Heart left ventricle (tissue), 16 donors: ENCODE results near the gene ICE1. TPM values are rescaled to one million over a fixed set of nuclear protein-coding genes. Genes with fewer than 3 reads are reported as not detected.
"Not testable (repeated sequence)": the region's sequence is repeated elsewhere in the genome, so short reads cannot be mapped to it uniquely, and the experiment has no call there.

Source experiments
- ATAC-seq, 4 donors: fragments of 200-7000 bp; cut with Tn5 transposase; one replicate each; pipeline ENCODE4 v1.9.1; 2020 to 2022; ENCODE audit warnings: moderate library complexity in 4 of 4, mild to moderate bottlenecking in 3 of 4, moderate number of reproducible peaks in 1 of 4
- DNase-seq, 5 donors: peaks; one replicate each; pipeline ENCODE4 v3.0.0-alpha.2; 2020
- H3K27ac ChIP-seq, 12 donors: fragments of 200-600 bp; sonication (generic) in 4 of 12; one replicate each; pipeline versions ENCODE4 v1.5.0 to v1.8.0; 2016 to 2022; ENCODE audit warnings: mild to moderate bottlenecking in 2 of 12
- H3K27me3 ChIP-seq, 9 donors: fragments of 200-600 bp; sonication (generic) in 2 of 9; one replicate each; pipeline versions ENCODE4 v1.5.1 to v1.8.0; 2016 to 2022; ENCODE audit warnings: mild to moderate bottlenecking in 3 of 9
- H3K36me3 ChIP-seq, 9 donors: fragments of 200-600 bp; sonication (generic) in 2 of 9; one replicate each; pipeline versions ENCODE4 v1.5.0 to v1.8.0; 2018 to 2022; ENCODE audit warnings: mild to moderate bottlenecking in 2 of 9
- H3K4me1 ChIP-seq, 12 donors: fragments of 200-600 bp; sonication (generic) in 4 of 12; one replicate each; pipeline versions ENCODE4 v1.5.0 to v1.8.0; 2016 to 2022; ENCODE audit warnings: mild to moderate bottlenecking in 3 of 12
- H3K4me3 ChIP-seq, 12 donors: fragments of 200-600 bp; sonication (generic) in 4 of 12; one replicate each; pipeline versions ENCODE4 v1.5.0 to v1.8.0; 2017 to 2022; ENCODE audit warnings: mild to moderate bottlenecking in 9 of 12, moderate library complexity in 4 of 12
- H3K9me3 ChIP-seq, 12 donors: fragments of 200-600 bp; sonication (generic) in 4 of 12; one replicate each; pipeline versions ENCODE4 v1.5.0 to v1.8.0; 2016 to 2022; ENCODE audit warnings: mild to moderate bottlenecking in 1 of 12
- POLR2A ChIP-seq, 2 donors: fragments of 450-650 bp; IDR thresholded peaks; one replicate each; pipeline ENCODE4 v1.6.1; 2017; ENCODE audit warnings: antibody characterized with exemption in 2 of 2, mild to moderate bottlenecking in 2 of 2, moderate library complexity in 2 of 2
- WGBS, 4 donors: extraction: QIAGEN DNeasy Blood & Tissue Kit in 2 of 4; methylation state at CpG; one replicate each; pipeline versions ENCODE4 v1.1.5 to v1.1.7; 2013 to 2018; 5-methylcytosine and 5-hydroxymethylcytosine counted together
- intact Hi-C, 10 donors: fragments of 100-400 bp; cut with DNase I; formaldehyde crosslinking; loops; one replicate each; pipeline versions ENCODE4 v1.11.1 to v1.14.2; 2022
- polyA plus RNA-seq, 2 donors: library from polyadenylated mRNA; stranded (reverse); fragments of 200-250 nt; gene quantifications; one replicate each; pipeline ENCODE4 v1.2.3, GENCODE V29; 2013
- total RNA-seq, 9 donors: library from RNA; depleted of rRNA in 2 of 9; stranded (reverse); fragments of >200 nt in 2 of 9; fragmentation: NEBNext Ultra II Directional in 3 of 9; extraction: Animal tissue kit (Norgen Biotek cat#: 25700) in 3 of 9; gene quantifications; one replicate each; pipeline versions ENCODE4 v1.1.0 to v1.2.4, GENCODE V29; 2016 to 2023
- TF ChIP-seq, protein P1 (sequence below), 12 donors: fragments of 200-600 bp; sonication (generic) in 4 of 12; IDR thresholded peaks; one replicate each; pipeline versions ENCODE4 v1.5.0 to v1.8.0; 2018 to 2022; ENCODE audit warnings: antibody characterized with exemption in 12 of 12, mild to moderate bottlenecking in 5 of 12
- donor health status: ischemic (EF 13 %, LVEDD 7.1; RV severe dilation, severe dysfunction).
- donor health status: healthy with polysubstance abuse.
- donor health status: DM: no; HTN: yes; CAD: no.
- donor health status: DM: no; HTN: no; CAD: no.
- donor health status: ischemic (EF 25% LVEDD 6.9; RV normal size, moderate dysfunction).
- donor health status: ischemic (EF 25% LVEDD 5.7; RV mildly dilated, moderate dysfunction).
- donor health status: healthy.
- donor health status: DM: yes; HTN: yes; CAD: no.
- donor health status: ischemic (EF 35%, LVEDD 5.7; RV mildly dilated, moderate dysfunction).
- donor health status: nonischemic (EF 11% LVEDD 7.7; RV severe dilation, severe dysfunction).
- donor health status: DM: yes; HTN: yes; CAD: no.
- donor health status: PGD.
- donor health status: ischemic (EF 29% LVEDD 5.4; RV normal size, mild dysfunction).
- donor health status: nonischemic (EF 23%, LVEDD 6.1; RV moderate dilation, normal function).

The ICE1 gene
- total and polyA plus RNA-seq, 11 donors, result 4.8 to 21.4 (median 18.7) TPM

DNA sequence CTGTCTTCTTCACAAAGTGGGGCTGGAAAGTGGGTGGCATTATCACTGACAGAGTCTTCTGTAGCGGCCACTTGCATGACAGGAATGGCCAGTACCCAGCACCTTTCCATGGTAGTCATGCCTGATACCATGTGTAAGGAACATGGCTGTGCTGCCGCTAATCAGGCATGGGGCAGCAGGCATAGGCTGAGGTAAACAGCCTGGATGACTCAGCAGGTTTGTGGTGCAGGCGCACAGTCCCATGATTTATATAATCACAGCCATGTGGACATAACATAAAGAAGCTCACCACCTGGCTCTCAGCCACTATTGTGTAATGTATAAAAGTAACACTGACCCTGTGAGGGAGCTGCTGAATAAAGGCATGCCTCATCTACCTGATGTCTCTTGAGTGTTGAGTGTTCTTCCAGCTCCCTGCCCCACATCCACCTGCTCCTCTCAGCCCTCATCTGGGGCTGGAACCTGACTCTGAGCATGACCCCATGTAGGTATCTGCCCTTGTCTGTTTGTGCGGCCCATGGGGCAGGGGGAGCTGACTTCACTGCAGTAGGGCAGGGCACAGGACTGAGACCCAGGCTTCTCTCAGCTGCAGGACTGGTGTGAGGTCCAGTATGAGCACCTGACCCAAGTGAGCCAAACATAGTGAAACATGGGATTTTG is 13.2 kb upstream of the ICE1 start:
- ATAC-seq, result no peak
- TF ChIP-seq, protein P1, sequence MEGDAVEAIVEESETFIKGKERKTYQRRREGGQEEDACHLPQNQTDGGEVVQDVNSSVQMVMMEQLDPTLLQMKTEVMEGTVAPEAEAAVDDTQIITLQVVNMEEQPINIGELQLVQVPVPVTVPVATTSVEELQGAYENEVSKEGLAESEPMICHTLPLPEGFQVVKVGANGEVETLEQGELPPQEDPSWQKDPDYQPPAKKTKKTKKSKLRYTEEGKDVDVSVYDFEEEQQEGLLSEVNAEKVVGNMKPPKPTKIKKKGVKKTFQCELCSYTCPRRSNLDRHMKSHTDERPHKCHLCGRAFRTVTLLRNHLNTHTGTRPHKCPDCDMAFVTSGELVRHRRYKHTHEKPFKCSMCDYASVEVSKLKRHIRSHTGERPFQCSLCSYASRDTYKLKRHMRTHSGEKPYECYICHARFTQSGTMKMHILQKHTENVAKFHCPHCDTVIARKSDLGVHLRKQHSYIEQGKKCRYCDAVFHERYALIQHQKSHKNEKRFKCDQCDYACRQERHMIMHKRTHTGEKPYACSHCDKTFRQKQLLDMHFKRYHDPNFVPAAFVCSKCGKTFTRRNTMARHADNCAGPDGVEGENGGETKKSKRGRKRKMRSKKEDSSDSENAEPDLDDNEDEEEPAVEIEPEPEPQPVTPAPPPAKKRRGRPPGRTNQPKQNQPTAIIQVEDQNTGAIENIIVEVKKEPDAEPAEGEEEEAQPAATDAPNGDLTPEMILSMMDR (IDR thresholded peaks at IDR 0.05), result no peak
- 94 to 100% (median 96%) methylated on average over 4 of the region's 4 CpGs for WGBS, 4 donors

DNA sequence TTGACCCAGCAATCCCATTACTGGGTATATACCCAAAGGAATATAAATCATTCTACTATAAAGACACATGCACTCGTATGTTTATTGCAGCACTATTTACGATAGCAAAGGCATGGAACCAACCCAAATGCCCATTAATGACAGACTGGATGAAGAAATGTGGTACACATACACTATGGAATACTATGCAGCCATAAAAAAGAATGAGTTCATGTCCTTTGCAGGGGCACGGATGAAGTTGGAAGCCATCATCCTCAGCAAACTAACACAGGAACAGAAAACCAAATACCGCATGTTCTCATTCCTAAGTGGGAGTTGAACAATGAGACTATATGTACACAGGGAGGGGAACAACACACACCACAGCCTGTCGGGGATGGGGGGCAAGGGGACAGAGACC is 8.6 kb upstream of the ICE1 start:
- not testable (repeated sequence) for H3K36me3 ChIP-seq, H3K27me3 ChIP-seq, ATAC-seq, H3K4me1 ChIP-seq, H3K4me3 ChIP-seq, DNase-seq, H3K27ac ChIP-seq, H3K9me3 ChIP-seq
- 66 to 84% (median 82%) methylated on average over 5 of the region's 5 CpGs for WGBS, 4 donors
- intact Hi-C loops, result loop anchor here in 1 of 10 donors (5.0 kb wide), 1 partner anchor 282 kb away; no protein-coding TSS in a partner anchor

More for the DNA sequence above, 13.2 kb upstream of the ICE1 start:
- peaks cover 0 to 10% (median 0%) of the 10 kb centered on the region in 12 donors for H3K9me3 ChIP-seq
- no peaks in the 10 kb centered on the region for H3K36me3 ChIP-seq
- intact Hi-C loops, result no loop called here
- H3K4me3 ChIP-seq, result no peak overlapping the region
- no peak overlapping the region for H3K27ac ChIP-seq
- no peak for DNase-seq
- H3K27me3 ChIP-seq, result no peaks in the 10 kb centered on the region
- H3K4me1 ChIP-seq, result no peaks in the 10 kb centered on the region

DNA sequence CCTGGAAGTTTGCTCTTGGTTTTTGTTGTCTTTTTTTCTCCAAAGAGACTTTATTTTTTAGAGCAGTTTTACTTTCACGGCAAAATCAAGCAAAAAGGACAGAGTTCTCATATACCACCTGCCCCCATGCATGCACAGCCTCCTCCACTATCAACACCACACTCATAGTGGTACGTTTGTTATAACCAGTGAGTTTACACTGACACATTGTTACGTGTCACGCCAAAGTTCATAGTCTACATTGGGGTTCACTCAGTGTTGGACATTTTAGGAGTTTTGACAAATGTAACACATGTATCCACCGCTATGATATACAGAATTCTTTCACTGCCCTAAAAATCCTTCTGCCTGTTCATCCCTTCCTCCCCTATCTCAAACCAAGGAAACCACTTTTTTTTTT is 7.5 kb upstream of the ICE1 start:
- 85 to 89% (median 87%) methylated on average over 5 of the region's 5 CpGs for WGBS, 4 donors
- intact Hi-C loops, result loop anchor here in 5 of 10 donors (5.0 kb wide), 3 partner anchors 273 to 538 kb away; partner anchors contain the start of gene ADAMTS16 (in 2 of the 5)

DNA sequence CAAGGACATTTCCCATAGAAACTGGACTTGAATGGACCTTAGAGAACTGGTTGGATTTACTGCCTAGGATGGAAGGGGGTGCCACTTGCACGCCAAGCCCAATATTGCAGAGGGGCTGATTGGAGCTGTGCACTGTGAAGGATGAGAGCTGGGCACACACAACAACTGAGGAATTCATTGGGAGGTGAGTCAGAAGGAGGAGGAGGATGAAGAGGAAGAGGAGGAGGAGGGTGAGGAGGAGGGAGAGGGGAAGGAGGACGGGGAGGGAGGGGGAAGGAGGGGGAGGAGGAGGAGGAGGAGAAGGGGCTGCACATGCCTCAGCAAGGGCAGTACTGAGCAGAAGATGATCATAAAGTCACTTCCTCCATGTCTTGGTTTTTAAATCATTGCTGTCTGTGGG is 5.7 kb upstream of the ICE1 start:
- intact Hi-C loops, result loop anchor here in 6 of 10 donors (2.0 to 5.0 kb wide), 3 partner anchors 274 to 539 kb away; partner anchors contain the start of gene ADAMTS16 (in 2 of the 6)
- WGBS, 4 donors, result 50 to 63% (median 61%) methylated on average over 2 of the region's 2 CpGs
- DNase-seq (no peak), ATAC-seq (no peak)
- peaks cover 0 to 15% (median 9%) of the 10 kb centered on the region in 12 donors for H3K4me1 ChIP-seq
- no peaks in the 10 kb centered on the region for H3K36me3 ChIP-seq
- no peak overlapping the region for H3K4me3 ChIP-seq
- no peak overlapping the region for H3K27ac ChIP-seq
- H3K27me3 ChIP-seq, result no peaks in the 10 kb centered on the region
- no peaks in the 10 kb centered on the region for H3K9me3 ChIP-seq
- TF ChIP-seq, protein P1 (IDR thresholded peaks at IDR 0.05), result no peak
- TF ChIP-seq POLR2A (IDR thresholded peaks at IDR 0.05), result no peak

More for the DNA sequence above, 7.5 kb upstream of the ICE1 start:
- no peak for DNase-seq
- TF ChIP-seq, protein P1 (IDR thresholded peaks at IDR 0.05), result no peak
- TF ChIP-seq POLR2A (IDR thresholded peaks at IDR 0.05), result no peak
- Histone ChIP-seq H3K27me3 (no peaks in the 10 kb centered on the region), H3K4me3 (no peak overlapping the region), H3K9me3 (no peaks in the 10 kb centered on the region), H3K4me1 (peaks cover 0 to 5% (median 0%) of the 10 kb centered on the region in 12 donors), H3K27ac (no peak overlapping the region), H3K36me3 (no peaks in the 10 kb centered on the region)
- no peak for ATAC-seq
